Stimulated activated CD4-positive, alpha-beta T cell treated with anti-CD3 and anti-CD28 coated beads, Interleukin-1b, Interleukin-23, amount 100 ng/mL, for 48 hours (primary cell): Measurements from ENCODE around the gene VASP.

Experiments used
- DNase-seq: peaks from one replicate; pipeline ENCODE4 v3.0.0-alpha.2; 2020

VASP gene

DNA sequence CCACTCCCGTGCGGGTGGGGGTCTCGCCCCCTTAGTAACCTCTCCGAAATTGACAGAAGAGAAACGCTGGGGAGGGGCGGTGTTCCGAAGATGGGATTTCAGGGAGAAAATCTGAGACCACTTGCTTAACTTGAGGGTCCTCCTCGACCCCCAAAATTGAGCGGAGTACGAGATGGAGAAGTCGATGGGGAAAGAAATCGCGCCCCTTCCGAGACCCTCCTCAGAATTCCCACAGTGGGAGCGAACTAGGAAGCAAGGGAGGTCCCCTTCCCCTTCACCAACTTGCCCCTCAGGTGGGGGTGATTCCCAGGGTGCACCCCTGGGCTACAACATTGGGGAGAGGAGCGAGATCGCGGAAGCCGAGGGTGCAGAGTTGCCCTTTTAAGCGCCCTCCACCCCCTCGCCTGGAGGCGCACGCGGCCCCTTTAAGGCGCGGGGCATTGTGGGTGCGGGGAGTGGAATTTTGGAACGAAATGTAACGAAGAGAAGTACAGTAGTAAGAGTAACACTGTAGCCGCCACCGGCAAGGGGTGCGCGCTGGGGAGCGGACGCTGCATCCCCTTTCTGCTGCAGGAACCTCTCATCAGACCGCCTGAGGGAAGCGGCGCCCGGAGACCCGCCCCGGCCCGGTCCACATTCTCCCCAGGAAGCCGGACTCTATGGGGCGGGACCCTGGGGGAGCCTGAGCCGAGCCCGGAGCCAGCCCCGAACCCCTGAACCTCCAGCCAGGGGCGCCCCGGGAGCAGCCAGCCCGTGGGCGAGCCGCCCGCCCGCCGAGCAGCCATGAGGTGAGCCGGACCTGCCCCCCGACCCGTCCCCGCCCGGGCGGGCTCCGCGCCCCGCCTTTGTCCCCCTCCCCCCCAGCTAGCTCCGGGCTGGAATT is at the start of gene VASP:
Gene VASP, plus strand, starts transcription at position 491 of the 883 bp plus-strand sequence. Its CDS starts 293 bp downstream, at position 784.
- peak; percentile 93 for DNase-seq

DNA sequence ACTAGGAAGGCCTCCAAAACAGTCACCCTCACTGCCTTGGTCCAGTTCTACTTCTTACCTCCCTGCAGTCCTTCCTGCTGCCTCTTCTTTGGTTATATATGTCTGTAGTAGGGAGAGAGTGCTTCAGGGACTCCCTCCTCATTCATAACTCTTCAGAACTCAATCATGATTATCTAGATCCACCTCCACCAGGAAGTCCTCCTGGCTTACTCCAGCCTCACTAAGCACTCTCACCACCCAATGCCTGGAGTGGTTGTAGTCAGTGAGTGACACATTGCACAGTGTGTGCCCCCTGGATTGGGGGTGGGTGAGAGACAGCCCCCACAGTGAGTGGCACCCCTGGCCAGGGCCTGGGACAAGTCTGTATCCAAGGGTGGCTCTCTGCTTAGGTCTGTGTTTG is 49.5 kb upstream of the VASP start:
- DNase-seq, result no peak

DNA sequence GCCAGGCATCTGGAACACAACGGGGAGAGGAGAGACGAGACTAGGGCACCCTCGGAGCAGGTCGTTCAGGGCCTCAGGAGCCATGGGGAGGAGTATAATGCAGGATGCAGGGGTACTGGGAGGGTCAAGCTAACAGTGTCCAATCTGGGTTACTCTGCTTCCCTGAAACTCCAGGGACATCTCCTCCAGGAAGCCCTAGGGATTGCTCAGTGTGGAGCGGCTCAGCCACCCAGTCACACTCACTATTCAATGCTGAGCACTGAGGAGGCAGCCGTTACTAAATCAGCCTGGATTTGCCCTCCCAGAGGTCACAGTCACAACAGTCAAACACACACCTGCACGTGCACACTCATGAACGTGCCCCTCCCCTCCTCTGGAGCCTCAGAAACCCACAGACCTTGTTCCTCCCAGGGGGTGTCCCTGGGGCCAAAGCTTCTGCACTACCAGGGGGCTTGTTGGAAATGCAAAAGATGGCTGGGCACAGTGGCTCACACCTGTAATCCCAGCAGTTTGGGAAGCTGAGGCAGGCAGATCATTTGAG is 46.4 kb upstream of the VASP start:
- DNase-seq, result no peak

DNA sequence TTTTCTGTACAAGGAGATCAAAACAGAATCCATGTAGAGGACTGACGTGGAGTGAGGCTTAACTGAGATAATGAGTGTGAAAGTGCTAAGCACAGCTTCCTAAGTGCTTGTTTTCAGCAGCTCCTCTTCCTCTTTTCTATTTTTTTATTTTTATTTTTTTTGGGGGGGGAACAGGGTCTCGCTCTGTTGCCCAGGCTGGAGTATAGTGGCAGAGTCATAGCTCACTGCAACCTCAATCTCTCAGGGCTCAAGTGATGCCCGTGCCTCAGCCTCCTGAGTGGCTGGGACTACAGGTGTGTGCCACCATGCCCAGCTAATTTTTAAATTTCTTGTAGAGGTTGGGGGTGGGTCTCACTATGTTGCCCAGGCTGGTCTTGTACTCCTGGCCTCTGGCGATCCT is 45.1 kb upstream of the VASP start:
- no peak for DNase-seq

DNA sequence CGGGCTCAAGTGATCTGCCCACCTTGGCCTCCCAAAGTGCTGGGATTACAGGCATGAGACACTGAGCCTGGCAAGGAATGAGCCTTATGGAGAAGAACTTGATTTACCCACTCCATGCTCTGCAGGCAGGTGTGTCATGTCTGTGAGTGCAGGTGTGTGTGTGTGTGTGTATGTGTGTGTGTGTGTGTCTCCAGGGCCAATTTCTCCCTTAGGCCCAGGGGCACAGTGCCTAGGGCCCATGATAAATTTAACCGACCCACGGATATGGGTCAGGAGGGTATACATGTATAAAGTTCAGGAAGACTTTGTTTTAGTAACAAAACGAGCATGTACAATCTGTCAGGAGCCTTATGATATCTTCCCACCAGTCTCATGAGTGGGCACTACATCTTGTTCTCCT is 44.0 kb upstream of the VASP start:
- DNase-seq, result no peak

DNA sequence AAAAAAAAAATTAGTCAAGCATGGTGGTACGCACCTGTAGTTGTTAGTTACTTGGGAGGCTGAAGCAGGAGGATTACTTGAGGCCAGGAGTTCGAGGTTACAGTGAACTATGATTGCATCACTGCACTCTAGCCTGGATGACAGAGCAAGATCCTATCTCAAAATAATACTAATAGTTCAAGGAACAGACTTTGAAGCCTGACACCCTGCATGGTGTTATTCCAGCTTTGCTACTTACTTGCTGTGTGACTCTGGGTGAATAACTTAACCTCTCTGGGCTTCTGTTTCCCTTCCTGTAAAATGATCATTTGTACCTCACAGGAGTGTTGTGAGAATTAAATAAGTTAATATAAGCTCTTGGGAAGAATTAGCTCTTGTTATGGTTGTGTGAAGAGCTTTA is 43.0 kb upstream of the VASP start:
- DNase-seq, result no peak

DNA sequence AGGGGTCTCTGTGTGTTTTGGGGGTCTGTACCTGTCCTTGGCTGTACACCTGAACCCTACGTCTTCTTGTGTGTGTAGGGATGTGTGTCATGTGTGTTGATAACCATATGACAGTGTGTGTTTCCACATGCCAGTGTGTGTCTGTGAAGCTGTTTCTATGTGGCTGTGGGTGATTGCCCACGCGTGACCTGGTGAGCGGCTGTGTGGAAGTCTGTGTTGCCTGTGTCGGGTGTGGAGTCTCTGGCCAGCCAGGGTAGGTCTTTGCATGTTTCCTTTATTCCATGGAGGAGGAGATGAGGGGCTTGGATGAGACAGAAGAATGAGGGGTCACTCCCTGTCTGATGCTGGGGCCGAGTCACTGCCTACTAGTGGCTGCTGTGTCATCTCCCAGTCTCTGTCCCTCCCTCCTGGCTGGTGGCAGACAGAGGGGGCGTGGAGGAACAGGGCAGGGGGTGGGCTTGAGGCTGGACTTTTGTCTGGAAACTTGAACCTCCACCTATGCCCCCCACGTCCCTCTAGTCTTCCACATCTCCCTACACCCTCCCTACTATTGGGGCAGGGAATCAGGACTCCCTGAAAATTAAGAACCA is 42.3 kb upstream of the VASP start:
- no peak for DNase-seq

DNA sequence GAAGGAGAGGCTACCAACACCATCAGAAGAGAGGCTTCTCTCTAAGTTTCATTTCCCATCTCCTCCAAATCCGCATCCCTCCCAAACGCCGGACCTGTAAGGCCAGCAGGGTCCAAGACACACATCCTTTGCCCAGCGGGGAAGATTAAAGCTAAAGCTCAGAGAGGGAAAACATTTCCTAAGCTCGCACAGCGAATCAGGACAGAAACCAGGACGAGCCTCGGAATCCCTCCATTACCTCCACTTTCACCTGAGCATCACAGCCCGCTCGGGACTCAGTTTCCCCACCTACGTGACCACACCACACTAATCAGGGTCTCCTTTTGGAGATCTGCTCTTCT is 40.2 kb upstream of the VASP start:
- no peak for DNase-seq

DNA sequence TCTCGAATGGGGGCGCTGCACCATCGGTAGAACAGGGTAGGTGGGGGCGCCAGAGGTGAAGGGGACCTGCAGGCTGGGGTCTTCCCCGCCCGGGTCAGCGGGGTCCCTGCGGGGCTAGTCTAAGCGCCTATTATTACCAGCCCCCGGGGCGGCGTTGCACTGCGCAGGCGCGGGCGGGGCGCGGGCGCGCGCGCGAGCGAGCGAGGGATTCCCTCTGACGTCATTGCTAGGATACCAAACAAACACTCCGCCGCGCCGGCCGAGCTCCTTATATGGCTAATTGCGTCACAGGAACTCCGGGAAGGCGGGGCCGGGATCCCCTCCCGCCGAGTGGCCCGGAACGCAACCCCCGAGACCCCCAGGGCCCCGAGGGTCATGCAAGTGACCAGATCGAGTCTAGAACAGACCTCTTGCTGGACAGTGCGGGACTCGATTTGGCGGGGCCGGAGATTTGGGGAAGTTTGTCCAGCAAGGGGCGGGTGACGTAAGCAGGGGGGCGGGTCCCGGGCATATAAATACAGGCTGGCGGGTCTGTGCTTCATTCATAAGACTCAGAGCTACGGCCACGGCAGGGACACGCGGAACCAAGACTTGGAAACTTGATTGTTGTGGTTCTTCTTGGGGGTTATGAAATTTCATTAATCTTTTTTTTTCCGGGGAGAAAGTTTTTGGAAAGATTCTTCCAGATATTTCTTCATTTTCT is 39.7 kb upstream of the VASP start, which contains the start of gene FOSB:
Gene FOSB, plus strand, starts transcription at position 541 of the 703 bp plus-strand sequence. CDS start 591 bp downstream, outside the sequence.
- peak; percentile 94 for DNase-seq

DNA sequence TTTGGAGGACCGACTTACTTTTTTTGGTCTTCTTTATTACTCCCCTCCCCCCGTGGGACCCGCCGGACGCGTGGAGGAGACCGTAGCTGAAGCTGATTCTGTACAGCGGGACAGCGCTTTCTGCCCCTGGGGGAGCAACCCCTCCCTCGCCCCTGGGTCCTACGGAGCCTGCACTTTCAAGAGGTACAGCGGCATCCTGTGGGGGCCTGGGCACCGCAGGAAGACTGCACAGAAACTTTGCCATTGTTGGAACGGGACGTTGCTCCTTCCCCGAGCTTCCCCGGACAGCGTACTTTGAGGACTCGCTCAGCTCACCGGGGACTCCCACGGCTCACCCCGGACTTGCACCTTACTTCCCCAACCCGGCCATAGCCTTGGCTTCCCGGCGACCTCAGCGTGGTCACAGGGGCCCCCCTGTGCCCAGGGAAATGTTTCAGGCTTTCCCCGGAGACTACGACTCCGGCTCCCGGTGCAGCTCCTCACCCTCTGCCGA is 39.1 kb upstream of the VASP start:
- DNase-seq, result peak; percentile 34

DNA sequence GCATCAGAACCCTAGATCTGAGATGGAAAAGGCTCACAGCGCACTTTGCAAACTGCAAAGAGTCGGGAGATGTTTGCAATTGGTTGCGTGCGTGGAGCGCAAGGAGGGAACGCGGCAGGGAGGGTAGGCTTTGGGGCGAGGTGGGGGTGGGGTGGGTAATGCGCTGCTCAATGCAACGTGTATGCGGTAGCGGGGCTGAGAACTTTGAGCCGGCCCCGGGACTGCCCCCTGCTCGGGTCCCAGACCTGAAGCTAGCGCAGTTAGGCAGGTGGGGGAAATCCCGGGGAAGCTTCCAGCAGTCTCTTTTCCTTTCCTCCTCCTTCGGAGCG is 38.5 kb upstream of the VASP start:
- no peak for DNase-seq

DNA sequence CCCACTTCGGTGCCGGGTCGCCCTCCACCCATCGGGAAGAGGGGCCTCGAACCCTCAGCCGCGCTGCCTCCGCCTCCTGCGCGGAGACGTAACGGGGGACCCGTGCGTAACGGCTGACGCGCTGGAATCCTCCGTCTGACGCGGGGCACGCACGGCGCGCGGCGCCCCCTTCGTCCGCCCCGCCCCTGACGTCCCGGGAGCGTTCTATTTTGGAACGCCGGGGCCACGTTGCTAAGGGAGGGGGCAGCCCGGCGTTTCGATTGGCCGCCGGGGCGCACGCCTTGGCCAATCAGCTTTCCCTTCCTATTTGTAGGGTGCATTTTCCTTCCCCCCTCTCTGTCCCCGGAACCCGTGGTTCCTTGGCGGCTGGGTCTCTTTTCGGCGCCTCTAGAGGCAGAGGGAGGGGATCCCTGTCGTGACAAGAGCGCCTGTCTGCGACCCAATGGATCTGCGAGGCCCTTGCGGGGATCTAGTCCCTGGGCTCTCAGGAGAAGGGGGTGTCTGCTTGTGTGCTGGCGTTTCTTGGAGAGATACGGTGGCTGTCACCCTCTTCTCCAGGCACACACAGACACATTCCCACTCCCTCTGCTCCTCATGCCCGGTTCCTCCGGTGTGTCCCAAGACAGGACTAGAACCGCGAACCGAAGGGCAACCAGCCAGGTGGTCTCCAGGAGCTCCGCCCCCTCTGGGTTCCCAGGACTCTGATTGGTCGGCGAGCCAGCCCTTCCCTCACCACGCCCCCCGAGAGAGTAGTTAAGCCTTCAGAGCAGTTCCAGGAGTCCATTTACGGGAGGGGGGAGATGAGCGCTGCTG is 37.9 kb upstream of the VASP start:
- peak; percentile 94 for DNase-seq

DNA sequence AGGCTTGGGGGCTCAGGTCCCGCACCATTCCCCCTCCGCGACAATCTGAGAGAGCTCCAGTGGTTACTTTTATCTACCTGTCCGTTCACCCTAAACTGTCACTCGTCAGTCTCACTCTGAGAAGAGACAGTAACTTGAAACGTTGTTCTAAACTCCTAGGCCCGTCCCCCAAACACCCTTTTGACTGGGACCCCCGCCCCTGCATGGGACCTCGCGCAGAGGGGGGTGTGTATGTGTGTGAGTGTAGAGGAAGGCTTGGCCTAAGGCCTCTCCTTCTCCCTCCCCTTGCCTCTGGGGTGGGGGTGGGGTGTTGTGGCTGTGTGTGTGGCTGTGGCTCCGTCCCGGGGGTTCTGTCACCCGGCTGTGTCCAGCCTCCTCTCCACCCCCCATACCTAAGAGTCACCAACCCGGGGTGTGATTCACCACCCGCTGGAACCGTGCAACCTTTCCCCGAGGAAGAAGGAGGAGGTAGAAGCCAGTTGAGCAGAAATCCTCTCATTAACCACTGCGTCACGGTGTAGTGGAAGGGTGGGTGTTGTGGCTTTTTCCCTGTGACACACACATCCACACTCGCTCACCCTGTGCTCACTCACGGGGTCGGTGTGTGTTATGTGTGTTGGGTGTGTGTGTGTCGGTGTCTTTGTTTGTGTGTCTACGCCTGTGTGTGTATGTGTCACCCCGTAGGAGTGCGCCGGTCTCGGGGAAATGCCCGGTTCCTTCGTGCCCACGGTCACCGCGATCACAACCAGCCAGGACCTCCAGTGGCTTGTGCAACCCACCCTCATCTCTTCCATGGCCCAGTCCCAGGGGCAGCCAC is 37.1 kb upstream of the VASP start:
- DNase-seq, result no peak

DNA sequence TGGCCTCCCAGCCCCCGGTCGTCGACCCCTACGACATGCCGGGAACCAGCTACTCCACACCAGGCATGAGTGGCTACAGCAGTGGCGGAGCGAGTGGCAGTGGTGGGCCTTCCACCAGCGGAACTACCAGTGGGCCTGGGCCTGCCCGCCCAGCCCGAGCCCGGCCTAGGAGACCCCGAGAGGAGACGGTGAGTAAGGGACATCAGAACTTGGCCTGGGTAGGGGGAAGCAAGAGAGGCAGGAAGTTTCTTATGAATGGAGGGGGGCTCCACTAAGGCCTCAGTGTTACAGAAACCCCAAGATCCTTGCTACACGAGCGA is 36.6 kb upstream of the VASP start:
- no peak for DNase-seq

DNA sequence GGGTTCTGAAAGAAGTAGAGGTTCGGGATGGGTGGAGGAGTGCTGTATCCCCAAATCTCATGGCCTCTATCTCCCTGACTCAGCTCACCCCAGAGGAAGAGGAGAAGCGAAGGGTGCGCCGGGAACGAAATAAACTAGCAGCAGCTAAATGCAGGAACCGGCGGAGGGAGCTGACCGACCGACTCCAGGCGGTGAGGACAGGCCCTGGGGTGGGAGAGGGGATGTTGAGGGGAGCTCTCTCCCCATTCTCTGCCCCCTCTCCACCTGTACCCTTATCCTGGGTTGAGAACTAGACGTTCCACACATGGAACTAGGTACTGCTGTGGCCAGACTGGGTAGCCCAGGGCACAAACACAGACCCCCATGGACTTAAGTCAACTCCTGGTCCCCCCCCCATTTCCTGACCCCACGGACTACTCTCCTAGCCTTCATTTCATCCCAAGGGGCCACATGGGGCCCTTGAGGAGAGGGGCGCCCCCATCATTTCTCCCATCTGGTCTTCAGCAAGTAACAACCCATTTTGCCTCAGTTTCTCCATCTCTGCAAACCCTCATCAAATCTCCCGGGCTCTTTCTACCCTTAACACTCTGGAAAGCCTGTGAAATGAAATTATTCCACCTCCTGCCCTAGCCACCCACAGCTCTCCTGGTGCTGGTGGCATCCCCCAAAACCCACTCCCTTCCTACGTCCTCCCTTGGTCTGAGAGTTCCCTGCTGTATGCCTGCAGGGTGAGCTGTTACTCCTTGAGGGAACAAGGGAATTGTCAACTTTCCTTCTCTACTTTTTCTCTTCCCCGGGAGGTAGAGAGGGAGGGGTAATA is 36.0 kb upstream of the VASP start:
- DNase-seq, result no peak

DNA sequence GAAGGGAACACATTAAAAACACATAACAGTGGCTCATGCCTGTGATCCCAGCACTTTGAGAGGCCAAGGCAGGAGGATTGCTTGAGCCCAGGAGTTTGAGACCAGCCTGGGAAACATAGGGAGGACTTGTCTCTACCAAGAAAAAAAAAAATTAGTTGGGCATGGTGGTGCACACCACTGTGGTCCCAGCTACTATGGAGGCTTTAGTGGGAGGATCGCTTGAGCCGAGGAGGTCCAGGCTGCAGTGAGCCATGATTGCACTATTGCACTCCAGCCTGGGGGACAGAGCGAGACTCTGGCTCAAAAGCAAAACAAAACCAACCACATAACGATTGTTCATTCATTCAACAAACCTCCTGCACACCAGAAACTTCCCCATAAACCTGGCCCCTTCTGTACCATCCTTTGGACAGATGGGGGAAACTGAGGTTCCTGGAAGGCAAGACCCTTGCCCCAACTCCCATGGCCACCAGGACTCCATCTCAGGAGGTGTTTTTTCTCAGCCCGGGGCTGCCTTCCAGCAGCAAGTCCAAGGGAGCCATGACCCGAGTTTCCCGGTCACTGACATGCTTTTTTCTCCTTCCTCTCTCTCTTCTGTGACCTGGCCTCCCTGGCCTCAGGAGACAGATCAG is 35.2 kb upstream of the VASP start:
- DNase-seq, result no peak

DNA sequence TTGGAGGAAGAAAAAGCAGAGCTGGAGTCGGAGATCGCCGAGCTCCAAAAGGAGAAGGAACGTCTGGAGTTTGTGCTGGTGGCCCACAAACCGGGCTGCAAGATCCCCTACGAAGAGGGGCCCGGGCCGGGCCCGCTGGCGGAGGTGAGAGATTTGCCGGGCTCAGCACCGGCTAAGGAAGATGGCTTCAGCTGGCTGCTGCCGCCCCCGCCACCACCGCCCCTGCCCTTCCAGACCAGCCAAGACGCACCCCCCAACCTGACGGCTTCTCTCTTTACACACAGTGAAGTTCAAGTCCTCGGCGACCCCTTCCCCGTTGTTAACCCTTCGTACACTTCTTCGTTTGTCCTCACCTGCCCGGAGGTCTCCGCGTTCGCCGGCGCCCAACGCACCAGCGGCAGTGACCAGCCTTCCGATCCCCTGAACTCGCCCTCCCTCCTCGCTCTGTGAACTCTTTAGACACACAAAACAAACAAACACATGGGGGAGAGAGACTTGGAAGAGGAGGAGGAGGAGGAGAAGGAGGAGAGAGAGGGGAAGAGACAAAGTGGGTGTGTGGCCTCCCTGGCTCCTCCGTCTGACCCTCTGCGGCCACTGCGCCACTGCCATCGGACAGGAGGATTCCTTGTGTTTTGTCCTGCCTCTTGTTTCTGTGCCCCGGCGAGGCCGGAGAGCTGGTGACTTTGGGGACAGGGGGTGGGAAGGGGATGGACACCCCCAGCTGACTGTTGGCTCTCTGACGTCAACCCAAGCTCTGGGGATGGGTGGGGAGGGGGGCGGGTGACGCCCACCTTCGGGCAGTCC is 34.5 kb upstream of the VASP start:
- DNase-seq, result no peak

DNA sequence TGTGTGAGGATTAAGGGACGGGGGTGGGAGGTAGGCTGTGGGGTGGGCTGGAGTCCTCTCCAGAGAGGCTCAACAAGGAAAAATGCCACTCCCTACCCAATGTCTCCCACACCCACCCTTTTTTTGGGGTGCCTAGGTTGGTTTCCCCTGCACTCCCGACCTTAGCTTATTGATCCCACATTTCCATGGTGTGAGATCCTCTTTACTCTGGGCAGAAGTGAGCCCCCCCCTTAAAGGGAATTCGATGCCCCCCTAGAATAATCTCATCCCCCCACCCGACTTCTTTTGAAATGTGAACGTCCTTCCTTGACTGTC is 34.0 kb upstream of the VASP start:
- DNase-seq, result no peak

DNA sequence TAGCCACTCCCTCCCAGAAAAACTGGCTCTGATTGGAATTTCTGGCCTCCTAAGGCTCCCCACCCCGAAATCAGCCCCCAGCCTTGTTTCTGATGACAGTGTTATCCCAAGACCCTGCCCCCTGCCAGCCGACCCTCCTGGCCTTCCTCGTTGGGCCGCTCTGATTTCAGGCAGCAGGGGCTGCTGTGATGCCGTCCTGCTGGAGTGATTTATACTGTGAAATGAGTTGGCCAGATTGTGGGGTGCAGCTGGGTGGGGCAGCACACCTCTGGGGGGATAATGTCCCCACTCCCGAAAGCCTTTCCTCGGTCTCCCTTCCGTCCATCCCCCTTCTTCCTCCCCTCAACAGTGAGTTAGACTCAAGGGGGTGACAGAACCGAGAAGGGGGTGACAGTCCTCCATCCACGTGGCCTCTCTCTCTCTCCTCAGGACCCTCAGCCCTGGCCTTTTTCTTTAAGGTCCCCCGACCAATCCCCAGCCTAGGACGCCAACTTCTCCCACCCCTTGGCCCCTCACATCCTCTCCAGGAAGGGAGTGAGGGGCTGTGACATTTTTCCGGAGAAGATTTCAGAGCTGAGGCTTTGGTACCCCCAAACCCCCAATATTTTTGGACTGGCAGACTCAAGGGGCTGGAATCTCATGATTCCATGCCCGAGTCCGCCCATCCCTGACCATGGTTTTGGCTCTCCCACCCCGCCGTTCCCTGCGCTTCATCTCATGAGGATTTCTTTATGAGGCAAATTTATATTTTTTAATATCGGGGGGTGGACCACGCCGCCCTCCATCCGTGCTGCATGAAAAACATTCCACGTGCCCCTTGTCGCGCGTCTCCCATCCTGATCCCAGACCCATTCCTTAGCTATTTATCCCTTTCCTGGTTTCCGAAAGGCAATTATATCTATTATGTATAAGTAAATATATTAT is 33.3 kb upstream of the VASP start:
- no peak for DNase-seq
